Calu3 (cell line): ENCODE data around the gene PCDHGC3. TPM values are rescaled to one million over a fixed set of nuclear protein-coding genes. Genes with fewer than 3 reads are reported as not detected.

ENCODE experiments used
- BruUV-seq: library from RNA; stranded (reverse); fragments of 400-500 nt; replicated peaks from 2 replicates; lab custom pipeline; 2021; lab: Mats Ljungman, UMichigan
- CTCF ChIA-PET: fragments of 300-600 bp; sonication (Branson Sonifier 250); formaldehyde crosslinking; loops from one replicate; lab custom pipeline; 2022; ENCODE audit warnings: antibody characterized with exemption; lab: Charles Lee
- DNase-seq: peaks from one replicate; pipeline ENCODE4 v3.0.0; 2022
- H3K27ac Mint-ChIP-seq: one replicate; pipeline ENCODE4 v1.8.0; 2022; ENCODE audit warnings: mixed read lengths; ENCODE audit not compliant: unreplicated experiment
- H3K27me3 Mint-ChIP-seq: one replicate; pipeline ENCODE4 v1.8.0; 2022; ENCODE audit warnings: mixed read lengths; ENCODE audit not compliant: unreplicated experiment
- H3K36me3 Mint-ChIP-seq: one replicate; pipeline ENCODE4 v1.8.0; 2022; ENCODE audit warnings: mild to moderate bottlenecking, moderate library complexity, mixed read lengths; ENCODE audit not compliant: insufficient read depth, unreplicated experiment
- H3K4me1 Mint-ChIP-seq: one replicate; pipeline ENCODE4 v1.8.0; 2022; ENCODE audit warnings: mild to moderate bottlenecking, low read depth, mixed read lengths; ENCODE audit not compliant: unreplicated experiment
- H3K4me3 Mint-ChIP-seq: one replicate; pipeline ENCODE4 v1.8.0; 2022; ENCODE audit warnings: mild to moderate bottlenecking, low read depth, moderate library complexity, mixed read lengths; ENCODE audit not compliant: unreplicated experiment
- H3K9me3 Mint-ChIP-seq: one replicate; pipeline ENCODE4 v1.8.0; 2022; ENCODE audit warnings: low read depth, mixed read lengths; ENCODE audit not compliant: unreplicated experiment
- intact Hi-C: fragments of 100-400 bp; cut with micrococcal nuclease; formaldehyde crosslinking; loops from one replicate; pipeline ENCODE4 v1.10.0; 2022; ENCODE audit not compliant: unreplicated experiment
- total RNA-seq: library from RNA; stranded (reverse); gene quantifications from 2 replicates; pipeline ENCODE4 v1.2.3, GENCODE V29; 2022
- TF ChIP-seq, protein P1 (sequence below): fragments of 200-600 bp; IDR thresholded peaks from one replicate; pipeline ENCODE4 v1.8.0; 2022; ENCODE audit warnings: antibody characterized with exemption; ENCODE audit not compliant: unreplicated experiment

PCDHGC3 gene
- total RNA-seq, 1 experiment from 2014 or later: 73.0 TPM

- peak overlapping the region; percentile 18 for H3K27ac Mint-ChIP-seq
- no peaks in the 10 kb centered on the region for H3K27me3 Mint-ChIP-seq
- no peaks in the 10 kb centered on the region for H3K4me1 Mint-ChIP-seq
- BruUV-seq: TSS peak; percentile 62
- DNase-seq: no peak
- peaks cover 62% of the 10 kb centered on the region for H3K36me3 Mint-ChIP-seq
- CTCF ChIA-PET: interaction anchor here (2.0 kb wide), 1 partner anchor 10 kb away, joined by 7 read pairs; no protein-coding TSS in a partner anchor
- TF ChIP-seq, protein P1, sequence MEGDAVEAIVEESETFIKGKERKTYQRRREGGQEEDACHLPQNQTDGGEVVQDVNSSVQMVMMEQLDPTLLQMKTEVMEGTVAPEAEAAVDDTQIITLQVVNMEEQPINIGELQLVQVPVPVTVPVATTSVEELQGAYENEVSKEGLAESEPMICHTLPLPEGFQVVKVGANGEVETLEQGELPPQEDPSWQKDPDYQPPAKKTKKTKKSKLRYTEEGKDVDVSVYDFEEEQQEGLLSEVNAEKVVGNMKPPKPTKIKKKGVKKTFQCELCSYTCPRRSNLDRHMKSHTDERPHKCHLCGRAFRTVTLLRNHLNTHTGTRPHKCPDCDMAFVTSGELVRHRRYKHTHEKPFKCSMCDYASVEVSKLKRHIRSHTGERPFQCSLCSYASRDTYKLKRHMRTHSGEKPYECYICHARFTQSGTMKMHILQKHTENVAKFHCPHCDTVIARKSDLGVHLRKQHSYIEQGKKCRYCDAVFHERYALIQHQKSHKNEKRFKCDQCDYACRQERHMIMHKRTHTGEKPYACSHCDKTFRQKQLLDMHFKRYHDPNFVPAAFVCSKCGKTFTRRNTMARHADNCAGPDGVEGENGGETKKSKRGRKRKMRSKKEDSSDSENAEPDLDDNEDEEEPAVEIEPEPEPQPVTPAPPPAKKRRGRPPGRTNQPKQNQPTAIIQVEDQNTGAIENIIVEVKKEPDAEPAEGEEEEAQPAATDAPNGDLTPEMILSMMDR: no peak
- H3K9me3 Mint-ChIP-seq: no peaks in the 10 kb centered on the region
- no peak overlapping the region for H3K4me3 Mint-ChIP-seq
- intact Hi-C loops: no loop called here
These were observed 36.1 kb downstream of the PCDHGC3 start for GRCh38 chr5:141511771-141512325.

- TF ChIP-seq, protein P1: peak; percentile 93
- intact Hi-C loops: no loop called here
- peak; percentile 84 for DNase-seq
- H3K4me3 Mint-ChIP-seq: no peak overlapping the region
- H3K27me3 Mint-ChIP-seq: no peaks in the 10 kb centered on the region
- peak overlapping the region; percentile 18 for H3K27ac Mint-ChIP-seq
- no peaks in the 10 kb centered on the region for H3K9me3 Mint-ChIP-seq
- no peaks in the 10 kb centered on the region for H3K4me1 Mint-ChIP-seq
- H3K36me3 Mint-ChIP-seq: peaks cover 66% of the 10 kb centered on the region
- no TSS peak for BruUV-seq
- CTCF ChIA-PET: interaction anchor here (0.6 to 2.0 kb wide), 2 partner anchors 9 to 29 kb away, joined by 3 to 7 read pairs; no protein-coding TSS in a partner anchor
These were observed 36.7 kb downstream of the PCDHGC3 start for GRCh38 chr5:141512390-141512910.

DNA sequence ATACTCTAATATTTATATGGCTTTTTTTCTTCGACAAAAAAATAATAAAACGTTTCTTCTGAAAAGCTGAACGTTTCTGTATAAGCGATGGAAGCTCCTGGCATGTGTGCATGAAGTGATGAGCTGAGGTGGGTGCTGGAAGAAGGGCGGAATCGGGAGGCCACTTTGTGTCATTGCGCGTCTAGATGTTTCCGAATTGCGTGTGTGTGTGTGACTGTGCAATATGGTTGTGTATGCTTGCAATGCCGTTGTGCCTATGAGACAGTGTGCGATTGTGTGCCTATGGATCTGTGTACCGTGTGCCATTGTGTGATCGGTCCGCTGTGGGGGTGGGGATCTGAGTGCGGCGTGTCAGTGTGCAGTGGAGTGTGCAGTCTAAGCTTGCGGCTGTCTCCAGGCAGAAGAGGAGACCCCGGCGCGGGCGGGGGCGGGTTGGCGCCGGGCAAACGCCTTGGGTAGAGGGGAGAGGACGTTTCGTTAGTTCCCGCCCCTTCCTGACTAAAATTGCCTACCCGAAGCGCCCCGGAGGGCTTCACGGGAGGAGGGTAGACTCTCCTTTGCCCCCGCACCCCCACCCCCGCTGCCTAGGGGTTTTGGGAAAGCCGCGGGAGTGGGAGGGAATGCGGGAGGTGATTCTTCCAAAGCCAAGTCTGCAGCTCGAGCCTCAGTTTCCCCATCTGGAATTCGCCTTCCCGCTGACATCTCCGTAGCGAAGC lies 37.3 kb downstream of the PCDHGC3 start:
- BruUV-seq: no TSS peak
- no peaks in the 10 kb centered on the region for H3K27me3 Mint-ChIP-seq
- peaks cover 66% of the 10 kb centered on the region for H3K36me3 Mint-ChIP-seq
- TF ChIP-seq, protein P1: no peak
- no peaks in the 10 kb centered on the region for H3K4me1 Mint-ChIP-seq
- H3K4me3 Mint-ChIP-seq: no peak overlapping the region
- intact Hi-C loops: no loop called here
- peak overlapping the region; percentile 18 for H3K27ac Mint-ChIP-seq
- H3K9me3 Mint-ChIP-seq: no peaks in the 10 kb centered on the region
- CTCF ChIA-PET: interaction anchor here (0.6 to 2.0 kb wide), 2 partner anchors 8 to 30 kb away, joined by 3 to 7 read pairs; no protein-coding TSS in a partner anchor
- no peak for DNase-seq

GRCh38 chr5:141513627-141514329 lies 38.0 kb downstream of the PCDHGC3 start:
- Mint-ChIP-seq H3K36me3 (peaks cover 73% of the 10 kb centered on the region), H3K27me3 (no peaks in the 10 kb centered on the region), H3K4me3 (no peak overlapping the region), H3K4me1 (no peaks in the 10 kb centered on the region), H3K9me3 (no peaks in the 10 kb centered on the region), H3K27ac (peak overlapping the region; percentile 35)
- BruUV-seq: no TSS peak
- TF ChIP-seq, protein P1: no peak
- no peak for DNase-seq
- CTCF ChIA-PET: interaction anchor here (0.5 kb wide), 1 partner anchor 60 kb away, joined by 5 read pairs; no protein-coding TSS in a partner anchor
- intact Hi-C loops: no loop called here
